Renal cortex interstitium (tissue), 11 donors: ENCODE data around the gene C1orf115. TPM values are rescaled to one million over a fixed set of nuclear protein-coding genes. Genes with fewer than 3 reads are reported as not detected.
"Not testable (repeated sequence)": the region's sequence is repeated elsewhere in the genome, so short reads cannot be mapped to it uniquely, and the experiment has no call there.

ENCODE experiments used
- DNase-seq, 11 donors: peaks; one replicate each; pipeline ENCODE4 v3.0.0-alpha.2; 2013; ENCODE audit warnings: low read depth in 9 of 11, low spot score in 4 of 11; ENCODE audit errors: extremely low read depth in 1 of 11
- polyA plus RNA-seq, 3 donors: library from polyadenylated mRNA; unstranded; fragments of 120-200 nt; gene quantifications; one replicate each; pipeline ENCODE4 v1.2.1, GENCODE V29; 2013; ENCODE audit not compliant: insufficient read length in 3 of 3

The C1orf115 gene
- polyA plus RNA-seq, 3 donors = 25.6 to 27.3 (median 26.0) TPM

DNA sequence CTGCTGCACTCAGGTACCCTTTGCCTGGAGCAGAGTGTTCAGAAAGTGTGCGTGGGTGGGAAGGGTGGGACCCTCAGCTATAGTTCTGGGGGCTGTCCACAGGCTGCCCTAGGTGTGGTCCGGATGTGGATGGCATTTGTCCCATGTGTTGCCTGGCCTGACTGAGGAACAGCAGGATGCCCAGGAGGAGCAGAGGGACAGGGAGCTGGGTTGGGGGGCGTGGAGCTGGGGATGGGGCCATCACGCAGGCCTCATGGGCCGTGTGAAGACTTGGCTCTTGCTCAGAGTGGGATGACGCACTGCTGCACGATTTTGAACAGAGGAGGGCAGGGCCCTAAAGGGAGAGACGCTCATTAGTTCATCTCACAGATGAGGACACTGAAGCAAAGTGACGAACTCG is 17.0 kb downstream of the C1orf115 start:
- no peak for DNase-seq

- no peak for DNase-seq
Observed at GRCh38 chr1:220708244-220708643, 18.1 kb downstream of the C1orf115 start.

- no peak for DNase-seq
Observed at GRCh38 chr1:220708936-220709801, 19.0 kb downstream of the C1orf115 start.

DNA sequence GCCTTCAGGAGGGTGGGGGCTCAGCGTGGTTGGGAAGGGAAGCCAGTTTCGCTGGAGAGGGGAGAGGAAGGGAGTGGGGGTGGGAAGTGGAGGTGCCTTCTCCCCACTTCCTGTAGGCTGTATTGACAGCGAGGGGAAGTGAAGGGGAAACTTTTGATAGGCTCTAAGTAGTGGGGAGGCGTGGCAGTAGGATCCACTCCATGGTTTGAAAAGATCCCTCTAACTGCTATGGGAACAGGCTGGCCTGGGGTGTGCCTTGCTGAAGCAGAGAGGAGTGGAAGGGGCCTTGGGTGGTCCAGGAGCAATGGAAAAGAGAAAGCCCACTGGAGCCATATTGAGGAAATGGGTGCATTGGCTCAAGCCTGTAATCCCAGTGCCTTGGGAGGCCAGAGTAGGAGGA is 20.2 kb downstream of the C1orf115 start:
- DNase-seq = no peak

DNA sequence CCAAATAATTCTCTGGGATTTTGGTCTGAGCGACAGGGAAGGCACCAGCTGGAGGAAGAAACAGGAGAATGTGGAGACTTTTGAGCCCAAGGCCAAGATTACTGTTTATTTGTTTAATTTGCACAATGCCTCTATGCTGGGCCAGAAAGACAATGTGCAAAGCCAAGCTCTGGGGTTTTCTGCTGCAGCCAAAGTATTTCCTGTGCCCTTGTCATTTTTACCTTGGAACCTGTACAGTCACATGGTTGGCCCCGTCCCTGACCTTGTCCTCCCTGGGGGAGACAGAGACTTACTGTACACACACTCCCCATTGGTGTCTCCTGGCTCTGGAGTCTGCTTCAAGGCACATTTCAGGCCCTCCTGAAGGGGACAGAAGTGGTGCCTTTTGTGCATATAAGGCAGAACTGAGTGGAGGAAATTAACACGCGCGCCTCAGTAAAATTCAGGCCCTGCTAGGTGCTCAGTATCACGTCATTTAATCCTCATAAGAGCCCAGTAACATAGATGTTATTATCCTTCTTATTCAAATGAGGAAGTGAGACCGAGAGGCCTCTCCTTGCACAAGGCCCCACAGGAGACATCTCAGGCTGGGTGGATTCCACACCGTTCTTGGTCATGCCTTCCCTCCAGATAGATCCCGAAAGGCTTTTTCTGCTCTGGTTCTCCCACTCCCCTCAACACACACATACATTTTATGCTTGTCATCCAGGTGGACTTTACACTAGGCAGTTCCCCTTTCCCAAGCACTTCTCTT is 21.1 kb downstream of the C1orf115 start:
- DNase-seq = no peak

GRCh38 chr1:220715986-220716385 is 25.8 kb downstream of the C1orf115 start:
- DNase-seq = not testable (repeated sequence)

DNA sequence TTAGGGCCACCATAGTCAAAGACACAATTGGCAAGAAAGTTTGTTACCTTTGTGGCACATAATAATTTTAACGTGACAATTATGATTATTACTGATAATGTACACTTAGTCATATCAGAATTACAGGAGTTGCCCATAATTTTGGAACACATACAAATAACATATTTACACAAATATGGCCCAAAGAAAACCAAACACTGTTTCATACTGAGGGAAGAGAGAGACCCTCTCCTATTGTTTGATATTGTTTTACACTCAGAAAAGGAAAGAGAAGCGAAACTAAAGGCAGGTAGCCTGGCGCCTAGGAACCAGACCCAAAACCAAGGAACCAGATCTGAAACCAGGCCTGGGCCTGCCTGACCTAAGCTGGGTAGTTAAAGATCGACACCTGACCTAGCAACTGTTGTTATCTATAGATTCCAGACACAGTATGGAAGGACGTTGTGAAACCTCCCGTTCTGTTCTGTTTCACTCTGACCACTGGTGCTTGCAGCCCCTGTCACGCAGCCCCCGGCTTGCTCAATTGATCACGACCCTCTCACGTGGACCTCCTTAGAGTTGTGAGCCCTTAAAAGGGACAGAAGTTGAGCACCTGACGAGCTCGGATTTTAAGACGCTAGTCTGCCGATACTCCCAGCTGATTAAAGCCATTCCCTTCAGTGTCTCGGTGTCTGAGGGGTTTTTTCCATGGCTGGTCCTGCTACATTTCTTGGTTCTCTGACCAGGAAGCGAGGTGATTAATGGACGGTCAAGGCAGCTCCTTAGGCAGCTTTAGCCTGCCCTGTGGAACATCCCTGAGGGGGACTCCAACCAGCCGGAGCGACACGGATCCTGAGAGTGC is 27.9 kb downstream of the C1orf115 start:
- no peak for DNase-seq

DNA sequence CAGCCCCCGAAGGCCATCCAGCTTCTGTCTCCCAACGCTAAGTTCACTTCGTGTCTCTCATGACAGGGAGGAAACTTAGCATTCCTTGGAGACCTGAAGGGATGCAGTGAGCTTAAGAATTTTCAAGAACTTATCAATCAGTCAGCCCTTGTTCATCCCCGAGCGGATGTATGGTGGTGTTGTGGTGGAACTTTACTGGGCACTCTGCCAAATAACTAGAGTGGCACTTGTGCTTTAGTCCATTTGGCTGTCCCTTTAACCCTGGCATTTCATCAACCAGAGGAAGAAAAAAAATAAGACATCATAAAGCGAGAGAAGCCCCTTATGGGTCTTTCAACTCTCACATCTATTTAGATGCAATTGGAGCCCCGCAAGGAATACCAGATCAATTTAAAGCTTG is 31.1 kb downstream of the C1orf115 start:
- DNase-seq = not testable (repeated sequence)

DNA sequence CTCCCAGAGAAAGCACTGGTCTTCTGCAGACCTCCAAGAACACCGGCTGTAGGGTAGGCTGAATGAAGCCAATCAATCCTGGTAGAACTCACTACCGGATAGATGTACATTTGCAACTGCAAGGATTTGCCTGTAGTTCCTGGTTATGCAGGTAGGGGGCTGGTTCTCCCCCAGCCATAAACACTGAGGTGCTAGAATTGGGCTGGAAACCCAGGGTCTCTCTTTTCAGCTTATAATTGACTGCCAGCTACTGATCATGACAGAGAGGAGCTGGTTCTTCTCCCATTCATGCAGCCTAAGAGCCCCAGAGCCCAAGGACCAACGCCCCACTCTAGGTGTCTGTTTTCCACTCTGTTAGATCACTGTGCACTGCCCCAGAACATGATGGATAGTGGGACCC is 36.5 kb downstream of the C1orf115 start:
- DNase-seq = no peak

DNA sequence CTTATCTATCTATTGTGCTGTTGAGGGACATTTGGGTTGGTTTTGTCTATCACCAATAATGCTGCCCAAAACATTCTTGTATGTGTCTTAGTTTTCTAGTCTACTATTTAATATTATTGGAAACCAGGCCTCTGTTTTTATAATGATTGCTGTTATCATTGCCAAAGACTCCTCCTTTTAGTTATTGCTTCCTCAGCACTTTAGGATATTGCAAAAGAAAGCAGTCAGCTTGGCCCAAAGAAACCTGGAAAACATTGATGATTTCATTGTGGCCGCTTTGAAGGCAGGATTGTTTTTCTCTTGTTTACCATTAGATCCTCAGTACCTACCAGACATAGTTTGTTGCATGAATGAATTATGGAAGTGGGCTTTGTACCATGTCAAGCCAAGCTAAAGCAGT is 37.4 kb downstream of the C1orf115 start:
- DNase-seq = no peak

DNA sequence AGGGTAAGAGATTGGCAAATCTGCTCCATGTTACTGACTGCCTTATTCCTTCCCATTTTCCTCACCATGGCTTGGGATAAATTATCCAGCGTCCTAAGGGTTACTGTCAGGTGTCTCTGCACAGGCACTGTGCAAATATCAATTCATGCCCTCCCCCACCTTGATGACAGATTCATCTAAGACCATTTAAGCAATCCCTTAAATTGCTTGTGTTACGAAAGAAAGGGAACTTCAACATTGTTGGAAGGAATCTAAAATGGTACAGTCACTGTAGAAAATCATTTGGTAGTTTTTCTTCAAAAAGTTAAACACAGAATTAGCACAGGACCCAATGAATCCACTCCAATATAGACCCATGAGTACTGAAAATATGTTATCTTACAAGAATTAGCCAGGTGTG is 40.3 kb downstream of the C1orf115 start:
- no peak for DNase-seq

GRCh38 chr1:220732137-220732536 is 42.0 kb downstream of the C1orf115 start:
- DNase-seq = no peak

DNA sequence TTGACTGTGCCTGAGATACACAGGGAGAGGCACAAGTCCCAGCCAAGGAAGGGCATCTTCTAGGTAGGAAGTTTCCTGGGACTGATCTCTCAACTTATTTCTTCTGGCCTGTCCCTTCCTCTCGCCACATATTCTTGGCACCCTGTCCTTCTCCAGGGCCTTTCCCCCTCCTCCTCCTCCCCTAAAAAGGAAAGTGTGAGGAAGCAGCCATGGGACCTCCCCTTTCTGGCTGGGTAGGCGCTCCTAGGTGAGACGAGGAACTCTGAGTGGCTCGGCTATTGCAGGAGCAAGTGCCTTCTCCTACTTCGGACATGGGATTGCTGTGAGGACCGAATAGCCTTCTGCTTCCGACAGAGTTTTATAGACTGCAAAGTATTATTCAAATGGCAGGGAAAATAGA is 42.5 kb downstream of the C1orf115 start:
- DNase-seq = no peak

DNA sequence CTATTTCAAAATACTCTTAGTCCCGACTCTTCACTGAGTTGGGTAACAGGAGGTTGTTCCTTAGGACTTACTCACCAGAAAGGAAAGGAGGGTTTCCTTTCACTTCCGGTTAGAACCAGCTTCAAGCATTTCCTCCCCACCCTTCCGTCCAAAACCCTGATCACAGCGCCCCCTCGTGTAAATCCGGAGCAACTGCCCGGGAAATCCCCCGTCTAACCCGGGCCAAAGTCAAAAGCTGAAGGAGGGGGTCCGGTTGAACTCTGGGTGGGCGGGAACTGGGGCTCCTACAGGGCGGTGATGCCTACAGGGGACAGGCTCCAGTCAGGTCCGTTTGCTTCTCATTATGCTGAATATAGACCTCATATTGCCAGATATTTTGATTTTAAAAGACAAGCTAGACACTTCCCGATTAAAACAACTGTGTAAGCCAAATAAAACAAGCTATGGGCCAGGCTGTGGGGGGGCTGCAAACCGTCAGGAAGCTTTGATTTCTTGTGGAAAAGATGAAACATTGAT is 43.0 kb downstream of the C1orf115 start:
- peak in 5 of 11 donors; percentile 59 to 79 (median 73) for DNase-seq

DNA sequence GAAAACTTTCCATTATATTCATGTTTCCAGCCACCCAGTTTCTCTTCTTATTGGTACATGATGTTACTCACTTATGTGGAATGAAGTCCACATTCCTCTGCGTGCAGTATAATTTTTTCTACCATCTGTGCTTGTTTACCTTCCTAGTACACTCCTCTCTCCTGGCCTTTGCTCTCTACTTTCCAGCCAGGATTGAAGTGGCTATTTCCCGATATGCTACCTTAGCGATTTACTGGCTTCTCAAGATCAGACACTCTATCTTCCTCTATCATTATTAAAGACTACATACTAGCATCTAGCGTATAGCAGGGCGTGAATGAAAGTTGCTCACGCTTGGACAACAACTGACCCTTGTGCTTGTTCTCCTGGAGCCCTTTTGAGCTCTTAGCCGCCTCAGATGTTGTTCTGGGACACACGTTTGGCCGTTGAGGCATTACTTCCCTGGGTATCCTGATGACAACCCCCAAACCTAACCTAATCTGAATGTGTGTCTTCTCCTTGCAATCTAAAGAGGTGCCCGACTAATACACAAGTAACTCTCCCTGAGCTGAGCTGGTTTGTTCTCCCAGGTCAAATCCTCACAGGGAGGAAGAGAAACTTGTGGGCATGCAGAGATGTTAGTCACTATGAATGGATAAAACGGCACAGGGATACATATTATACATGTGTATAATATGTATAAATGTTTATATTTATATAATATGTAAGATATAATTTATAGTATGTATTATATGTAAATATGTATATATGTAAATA is 44.6 kb downstream of the C1orf115 start:
- DNase-seq = no peak

GRCh38 chr1:220736283-220736682 is 46.1 kb downstream of the C1orf115 start:
- DNase-seq = not testable (repeated sequence)

- no peak for DNase-seq
Observed at GRCh38 chr1:220741349-220741748, 51.2 kb downstream of the C1orf115 start.

GRCh38 chr1:220741825-220742224 is 51.7 kb downstream of the C1orf115 start:
- DNase-seq = no peak

DNA sequence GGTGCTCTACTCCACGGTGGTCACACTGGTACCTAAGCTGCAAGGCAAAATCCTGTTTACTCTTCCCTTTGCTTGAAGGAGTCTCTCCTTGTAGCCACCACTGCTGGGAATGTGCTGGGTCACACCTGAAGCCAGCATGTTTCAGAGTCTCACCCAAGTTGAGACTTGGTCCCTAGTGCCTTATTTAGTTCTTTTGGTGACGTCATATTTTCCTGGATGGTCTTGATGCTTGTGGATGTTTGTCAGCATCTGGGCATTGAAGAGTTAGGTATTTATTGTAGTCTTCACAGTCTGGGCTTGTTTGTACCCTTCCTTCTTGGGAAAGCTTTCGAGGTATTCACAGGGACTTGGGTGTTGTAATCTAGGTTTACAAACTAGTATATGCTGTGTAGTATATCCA is 52.4 kb downstream of the C1orf115 start:
- no peak for DNase-seq
